Spinal cord (tissue), 10 donors: ENCODE results near the gene TMEM174. TPM values are rescaled to one million over a fixed set of nuclear protein-coding genes. Genes with fewer than 3 reads are reported as not detected.
A peak's percentile ranks its signal among the peaks of the same experiment; 100 is the strongest.

Experiments used
- DNase-seq, 6 donors: peaks; one replicate each; pipeline versions ENCODE4 v3.0.0 to v3.0.0-alpha.2; 2013 to 2015; ENCODE audit warnings: low spot score in 6 of 6, low read depth in 4 of 6
- H3K27ac ChIP-seq: one replicate; pipeline ENCODE4 v1.5.1; 2013; ENCODE audit warnings: low read depth, low read length, control low read depth
- H3K27me3 ChIP-seq: one replicate; pipeline ENCODE4 v1.6.1; 2013; ENCODE audit warnings: low read length; ENCODE audit not compliant: control insufficient read depth, insufficient read depth
- H3K36me3 ChIP-seq: one replicate; pipeline ENCODE4 v1.6.1; 2013; ENCODE audit warnings: low read length; ENCODE audit not compliant: control insufficient read depth, insufficient read depth
- H3K4me1 ChIP-seq: one replicate; pipeline ENCODE4 v1.6.1; 2013; ENCODE audit warnings: low read length; ENCODE audit not compliant: control insufficient read depth, insufficient read depth
- H3K4me3 ChIP-seq: one replicate; pipeline ENCODE4 v1.5.1; 2013; ENCODE audit warnings: low read depth, low read length, control low read depth
- H3K9me3 ChIP-seq: one replicate; pipeline ENCODE4 v1.6.1; 2013; ENCODE audit warnings: low read length; ENCODE audit not compliant: control insufficient read depth, insufficient read depth
- WGBS: methylation state at CpG from one replicate; pipeline ENCODE4 v1.1.5; 2013; ENCODE audit warnings: missing lambda C conversion rate; ENCODE audit not compliant: insufficient coverage; 5-methylcytosine and 5-hydroxymethylcytosine counted together
- long read RNA-seq, 4 donors: transcript quantifications; one replicate each; lab custom pipeline, GENCODE V29; 2026
- polyA plus RNA-seq, 2 donors: library from polyadenylated mRNA; unstranded; fragments of 120-200 nt; gene quantifications; one replicate each; pipeline ENCODE4 v1.2.1, GENCODE V29; 2013; ENCODE audit not compliant: insufficient read length in 2 of 2
- total RNA-seq, 2 donors: library from RNA; depleted of rRNA in 1 of 2; stranded (reverse); fragments of 120-200 nt in 1 of 2; fragments of >200 nt in 1 of 2; gene quantifications; one replicate each; pipeline versions ENCODE4 v1.2.3 to v1.2.4, GENCODE V29; 2013 to 2014
- donor health status: healthy.

TMEM174 gene
- total RNA-seq, result not detected
- polyA plus RNA-seq, result under 1 TPM in 1 of 2 donors, not detected in 1; 0.14 TPM
- long read RNA-seq, donor 1, result 0 reads
- long read RNA-seq, donor 2, result 0 reads
- long read RNA-seq, donor 3, result 0 reads
- long read RNA-seq, donor 4, result 0 reads

- 96% methylated on average over 5 of the region's 5 CpGs for WGBS
- no peak within 1 kb of the TSS for H3K4me3 ChIP-seq
- no peaks in the 10 kb centered on the region for H3K9me3 ChIP-seq
- H3K27me3 ChIP-seq, result peaks cover 4% of the 10 kb centered on the region
- H3K36me3 ChIP-seq, result no peaks in the 10 kb centered on the region
- no peak within 1 kb of the TSS for H3K27ac ChIP-seq
- no peaks in the 10 kb centered on the region for H3K4me1 ChIP-seq
- DNase-seq, result no peak
These were observed at the start of gene TMEM174 for GRCh38 chr5:73172951-73173350. Gene TMEM174, plus strand, starts transcription at chr5:73173193. Its CDS starts 51 bp downstream, at chr5:73173244.

- WGBS, result 94% methylated on average over 3 of the region's 4 CpGs
- Histone ChIP-seq H3K4me3 (no peak overlapping the region), H3K36me3 (no peaks in the 10 kb centered on the region), H3K4me1 (no peaks in the 10 kb centered on the region), H3K27ac (no peak overlapping the region), H3K27me3 (peaks cover 47% of the 10 kb centered on the region), H3K9me3 (no peaks in the 10 kb centered on the region)
- no peak for DNase-seq
These were observed 47.7 kb upstream of the TMEM174 start for GRCh38 chr5:73125289-73125688.

GRCh38 chr5:73126381-73126780 lies 46.6 kb upstream of the TMEM174 start:
- 69% methylated on average over 4 of the region's 4 CpGs for WGBS

DNA sequence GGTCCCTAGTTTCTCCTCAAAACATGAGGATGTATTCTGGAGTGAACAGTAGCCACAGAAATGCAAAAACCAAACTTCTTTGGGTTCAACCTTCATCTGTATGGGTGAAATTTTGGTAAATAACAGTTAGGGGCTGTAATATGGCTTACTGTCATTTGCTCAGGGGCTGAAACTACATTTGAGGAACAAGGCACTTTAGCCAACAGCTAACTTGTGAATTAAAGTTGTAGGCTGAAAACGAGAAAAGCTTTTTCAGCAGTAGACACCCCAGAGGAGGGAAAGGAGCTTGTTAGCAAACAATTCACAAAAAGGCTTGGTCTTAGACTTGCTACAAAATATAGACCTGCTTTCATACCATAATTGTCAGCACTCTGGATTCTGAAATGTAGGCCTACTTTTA lies 46.0 kb upstream of the TMEM174 start:
- H3K4me3 ChIP-seq, result no peak overlapping the region
- H3K27me3 ChIP-seq, result peaks cover 34% of the 10 kb centered on the region
- WGBS, result no CpG with 5 or more reads among the region's 1 CpG
- H3K9me3 ChIP-seq, result no peaks in the 10 kb centered on the region
- DNase-seq, result no peak
- no peaks in the 10 kb centered on the region for H3K36me3 ChIP-seq
- H3K4me1 ChIP-seq, result no peaks in the 10 kb centered on the region
- no peak overlapping the region for H3K27ac ChIP-seq

More at GRCh38 chr5:73126381-73126780, 46.6 kb upstream of the TMEM174 start:
- H3K4me1 ChIP-seq, result no peaks in the 10 kb centered on the region
- H3K27me3 ChIP-seq, result peaks cover 39% of the 10 kb centered on the region
- H3K4me3 ChIP-seq, result no peak overlapping the region
- peak in 1 of 6 donors; percentile 27 for DNase-seq
- H3K27ac ChIP-seq, result no peak overlapping the region
- no peaks in the 10 kb centered on the region for H3K36me3 ChIP-seq
- H3K9me3 ChIP-seq, result no peaks in the 10 kb centered on the region

DNA sequence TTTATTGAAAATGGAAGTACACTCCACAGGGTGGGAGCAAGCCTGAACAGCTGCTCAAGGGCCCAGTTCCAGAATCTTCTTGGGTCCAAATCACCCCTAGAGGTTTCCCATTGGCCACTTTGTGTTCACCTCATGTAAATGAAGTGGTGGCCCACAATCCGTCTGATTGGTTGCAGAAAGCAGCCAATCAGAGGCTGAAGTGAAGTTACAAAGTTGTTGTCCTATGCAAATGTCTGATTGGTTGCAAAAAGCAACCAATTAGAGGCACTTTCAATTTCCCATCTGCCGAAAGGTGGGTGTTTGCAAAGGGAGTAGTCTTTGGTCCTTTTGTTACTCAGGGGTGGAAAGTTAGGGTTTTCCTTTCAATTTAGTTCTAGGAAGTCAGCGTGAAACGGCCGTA lies 43.9 kb upstream of the TMEM174 start:
- Histone ChIP-seq H3K4me1 (no peaks in the 10 kb centered on the region), H3K9me3 (no peaks in the 10 kb centered on the region), H3K4me3 (no peak overlapping the region), H3K36me3 (no peaks in the 10 kb centered on the region), H3K27me3 (peaks cover 13% of the 10 kb centered on the region), H3K27ac (no peak overlapping the region)
- no peak for DNase-seq
- WGBS, result 86% methylated on average over 1 of the region's 5 CpGs

DNA sequence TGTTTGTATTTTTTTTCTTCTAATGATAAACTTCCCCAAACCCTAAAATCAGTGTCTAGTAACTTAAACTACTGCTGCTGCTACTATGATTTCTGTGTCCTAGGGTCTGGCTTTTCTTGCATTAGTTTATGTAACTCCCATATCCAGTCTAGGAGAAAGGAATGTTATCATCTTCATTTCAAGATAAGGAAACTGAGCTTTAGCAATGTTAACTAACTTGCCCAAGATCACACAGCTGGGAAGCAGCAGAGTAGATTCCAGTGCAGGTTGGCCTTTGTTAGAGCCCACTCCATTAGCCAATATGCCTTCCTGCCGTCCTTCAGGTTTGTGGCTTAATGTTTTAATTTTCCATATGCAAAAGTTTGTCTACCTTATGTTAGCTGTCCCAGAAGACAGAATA lies 42.2 kb upstream of the TMEM174 start:
- Histone ChIP-seq H3K36me3 (no peaks in the 10 kb centered on the region), H3K4me1 (peaks cover 2% of the 10 kb centered on the region), H3K27ac (no peak overlapping the region), H3K27me3 (no peaks in the 10 kb centered on the region), H3K9me3 (no peaks in the 10 kb centered on the region), H3K4me3 (no peak overlapping the region)
- no CpG with 5 or more reads among the region's 1 CpG for WGBS
- no peak for DNase-seq

DNA sequence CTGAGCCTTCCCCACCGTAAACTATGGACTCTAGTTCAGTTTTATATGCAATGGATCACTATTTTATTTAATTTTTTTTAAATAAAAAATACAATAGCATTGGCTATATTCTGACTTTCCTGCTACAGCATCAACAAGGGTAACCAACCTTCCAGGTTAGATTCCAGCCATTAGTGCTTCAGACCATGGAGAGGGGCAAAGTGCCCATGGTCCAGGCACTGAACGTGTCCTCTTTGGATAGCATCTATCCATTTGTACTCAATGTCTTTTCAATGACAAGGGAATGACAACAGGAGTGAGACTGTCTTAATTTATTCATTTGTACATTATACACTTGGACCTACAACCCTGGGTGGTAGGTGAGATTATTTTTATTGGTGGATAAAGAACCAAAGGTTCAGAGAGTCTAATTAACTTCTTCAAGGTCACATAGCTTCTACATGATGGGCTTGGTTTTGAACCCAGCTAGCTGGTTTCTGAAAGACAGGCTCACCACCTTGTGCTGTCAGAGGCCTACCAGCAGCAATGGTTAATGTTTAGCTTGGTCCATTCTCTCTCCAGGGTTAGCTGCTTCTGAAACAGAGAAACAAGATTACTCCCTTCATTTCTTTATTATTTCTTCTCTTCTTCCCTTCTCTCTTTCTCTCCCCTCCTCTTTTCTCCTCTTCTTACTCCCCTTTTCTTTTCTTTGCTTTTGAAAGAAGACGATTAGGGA lies 41.1 kb upstream of the TMEM174 start:
- no CpG with 5 or more reads among the region's 3 CpGs for WGBS

GRCh38 chr5:73132759-73133158 lies 40.2 kb upstream of the TMEM174 start:
- no peaks in the 10 kb centered on the region for H3K36me3 ChIP-seq
- peaks cover 2% of the 10 kb centered on the region for H3K27me3 ChIP-seq

More for the DNA sequence above, 41.1 kb upstream of the TMEM174 start:
- H3K9me3 ChIP-seq, result no peaks in the 10 kb centered on the region
- no peaks in the 10 kb centered on the region for H3K36me3 ChIP-seq
- DNase-seq, result no peak
- H3K27ac ChIP-seq, result no peak overlapping the region
- peaks cover 4% of the 10 kb centered on the region for H3K4me1 ChIP-seq
- H3K27me3 ChIP-seq, result no peaks in the 10 kb centered on the region
- no peak overlapping the region for H3K4me3 ChIP-seq

GRCh38 chr5:73135021-73135420 lies 38.0 kb upstream of the TMEM174 start:
- H3K27ac ChIP-seq, result no peak overlapping the region
- no peaks in the 10 kb centered on the region for H3K9me3 ChIP-seq
- no peak for DNase-seq
- peaks cover 4% of the 10 kb centered on the region for H3K4me1 ChIP-seq
- H3K27me3 ChIP-seq, result peaks cover 2% of the 10 kb centered on the region
- H3K4me3 ChIP-seq, result no peak overlapping the region
- H3K36me3 ChIP-seq, result no peaks in the 10 kb centered on the region
- WGBS, result 96% methylated on average over 3 of the region's 3 CpGs

More at GRCh38 chr5:73132759-73133158, 40.2 kb upstream of the TMEM174 start:
- no CpG with 5 or more reads among the region's 2 CpGs for WGBS
- H3K4me1 ChIP-seq, result peaks cover 4% of the 10 kb centered on the region
- H3K4me3 ChIP-seq, result no peak overlapping the region
- peak in 1 of 6 donors; percentile 21 for DNase-seq
- H3K9me3 ChIP-seq, result no peaks in the 10 kb centered on the region
- H3K27ac ChIP-seq, result no peak overlapping the region
